HG03354 (cell line): ENCODE measurements around the gene PYGL.
"Not testable (repeated sequence)": the region's sequence is repeated elsewhere in the genome, so short reads cannot be mapped to it uniquely, and the experiment has no call there.

Experiments
- ATAC-seq: cut with Tn5 transposase; IDR thresholded peaks from one replicate; pipeline ENCODE4 v1.9.1; 2021; ENCODE audit warnings: mild to moderate bottlenecking; ENCODE audit not compliant: unreplicated experiment, poor library complexity, severe bottlenecking

Gene PYGL

DNA sequence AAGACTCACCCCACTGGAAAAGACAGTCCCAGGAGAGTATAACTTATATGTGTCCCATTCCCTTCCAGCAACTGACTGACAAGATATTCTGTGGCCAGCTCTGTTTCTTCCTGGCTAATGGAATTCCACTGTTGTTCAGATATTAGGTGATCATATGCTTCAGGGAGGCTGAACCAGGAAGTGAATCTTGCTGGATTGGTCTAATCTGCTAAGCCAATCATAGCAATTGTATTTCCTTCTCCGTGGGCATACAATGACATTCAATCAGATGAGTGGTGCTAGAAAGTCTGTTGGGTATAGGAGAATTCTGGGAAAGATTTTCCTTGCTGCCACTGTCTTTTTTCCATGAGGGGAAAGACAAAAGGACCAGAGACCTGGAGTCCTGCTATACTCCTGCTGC lies 12.1 kb downstream of the PYGL start:
- ATAC-seq: no peak

DNA sequence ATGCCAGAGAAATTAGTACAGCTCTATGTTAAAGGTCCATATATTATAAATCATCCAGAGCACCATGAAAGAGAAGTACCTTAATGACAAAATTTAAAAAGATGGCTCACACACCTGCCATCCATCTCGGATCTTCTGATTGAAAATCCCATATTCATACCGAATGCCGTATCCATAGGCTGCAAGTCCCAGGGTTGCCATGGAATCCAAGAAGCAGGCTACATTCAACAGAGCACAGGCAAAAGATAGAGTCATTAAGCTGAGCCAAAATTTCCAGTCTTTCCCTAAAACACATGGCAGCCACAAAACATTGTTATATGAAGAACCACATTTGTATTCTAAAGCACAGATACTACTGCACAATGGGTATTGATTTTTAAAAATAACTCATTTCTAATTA lies 12.7 kb downstream of the PYGL start:
- no peak for ATAC-seq

DNA sequence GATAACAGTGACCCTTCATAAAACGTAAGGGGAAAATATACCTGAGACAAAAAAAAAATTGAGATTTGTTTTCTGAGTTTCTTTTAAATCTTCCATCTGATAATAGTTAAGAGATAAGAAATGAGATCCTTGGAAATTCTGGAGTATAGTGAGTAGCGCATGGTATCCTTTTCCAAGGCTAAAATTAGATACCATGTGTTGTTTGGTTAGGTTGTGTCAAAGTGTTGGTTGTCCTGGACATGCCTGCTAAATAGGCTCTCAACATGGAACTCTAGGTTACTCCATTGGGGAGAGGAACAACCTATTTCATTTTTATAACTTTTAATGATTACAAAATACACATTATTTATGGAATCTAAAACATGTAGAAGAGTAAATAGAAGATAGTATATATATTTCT lies 14.8 kb downstream of the PYGL start:
- ATAC-seq: no peak

DNA sequence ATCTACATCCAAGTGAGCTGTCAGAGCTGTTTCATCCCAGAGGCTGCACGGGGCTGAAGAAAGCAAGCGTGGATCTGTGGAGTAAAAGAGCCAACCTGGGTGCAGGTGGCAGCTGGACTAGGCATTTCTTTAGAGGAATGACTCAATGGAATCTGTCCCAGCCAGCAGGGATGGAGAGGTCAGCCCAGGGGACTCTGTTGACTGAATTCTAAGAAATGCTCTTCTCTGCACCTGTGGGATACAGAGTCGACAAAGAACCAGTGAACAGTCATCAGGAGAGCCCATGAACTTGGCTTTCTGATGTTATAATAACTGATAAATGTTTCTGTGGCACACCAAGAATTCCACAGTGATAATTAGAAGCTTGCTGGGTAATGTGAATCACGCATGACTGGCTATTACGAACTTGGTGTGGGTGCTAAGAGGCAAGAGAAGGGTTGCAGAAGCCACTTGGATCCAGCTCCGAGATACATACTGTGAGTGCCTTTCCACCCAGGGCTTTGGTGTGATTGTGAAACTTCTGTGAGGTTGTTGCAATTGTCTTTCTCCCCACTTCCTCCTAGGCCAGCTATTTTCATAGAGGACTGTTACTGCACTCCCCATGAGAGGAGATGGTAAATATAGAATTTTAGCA lies 16.2 kb downstream of the PYGL start:
- no peak for ATAC-seq

DNA sequence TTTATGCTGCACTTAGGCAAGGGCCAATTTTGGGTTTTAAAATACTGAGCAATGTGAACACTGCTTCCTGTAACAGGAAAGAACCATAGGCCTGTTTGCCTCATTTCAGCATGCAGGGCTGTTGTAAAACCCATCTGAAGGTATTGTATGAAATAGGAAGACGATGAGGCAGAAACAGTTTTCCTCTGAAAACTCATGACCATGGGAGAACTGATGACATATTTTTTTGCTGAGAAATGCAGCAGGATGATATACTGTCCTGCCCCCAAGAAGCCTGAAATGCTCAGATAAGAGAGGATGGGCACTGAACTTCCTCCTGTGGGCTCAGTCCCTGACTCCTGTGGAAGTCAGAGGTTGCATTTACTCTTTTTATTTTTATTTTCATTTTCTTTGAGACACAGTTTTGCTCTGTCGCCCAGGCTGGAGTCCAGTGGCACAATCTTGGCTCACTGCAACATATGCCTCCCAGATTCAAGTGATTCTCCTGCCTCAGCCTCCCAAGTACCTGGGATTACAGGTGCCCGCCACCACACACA lies 17.4 kb downstream of the PYGL start:
- ATAC-seq: no peak

DNA sequence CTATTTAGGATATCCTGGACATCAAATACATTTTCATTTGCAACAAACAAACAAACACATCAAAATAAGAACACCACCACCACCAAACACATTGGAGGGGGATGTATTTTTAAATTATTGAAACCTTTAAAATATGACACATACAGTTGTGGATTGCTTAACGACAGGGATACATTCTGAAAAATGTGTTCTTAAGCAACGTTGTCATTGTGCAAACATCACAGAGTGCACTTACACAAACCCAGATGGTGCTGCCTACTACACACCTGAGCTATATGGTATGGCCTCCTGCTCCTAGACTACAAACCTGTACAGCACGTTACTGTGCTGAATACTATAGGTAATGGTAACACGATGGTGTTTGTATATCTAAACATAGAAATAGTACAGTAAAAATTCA lies 19.4 kb downstream of the PYGL start:
- no peak for ATAC-seq

DNA sequence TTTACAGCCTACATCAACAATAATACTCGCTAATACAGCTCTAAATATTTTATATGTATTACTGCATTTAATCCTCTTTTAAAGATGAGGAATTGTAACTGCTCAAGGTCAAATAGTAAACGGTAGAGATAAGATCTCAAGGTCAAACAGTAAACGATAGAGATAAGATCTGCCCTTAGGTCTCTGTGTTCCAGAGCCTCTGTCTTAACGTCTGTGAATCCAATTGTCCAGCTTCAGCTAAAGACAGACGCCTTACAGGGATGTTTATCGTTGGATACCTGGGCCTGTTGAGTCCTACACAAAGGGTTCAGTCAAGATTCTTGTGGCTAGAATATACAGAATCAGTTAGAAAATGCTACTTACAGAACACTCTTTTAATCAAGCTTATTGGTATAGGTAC lies 20.0 kb downstream of the PYGL start:
- no peak for ATAC-seq

DNA sequence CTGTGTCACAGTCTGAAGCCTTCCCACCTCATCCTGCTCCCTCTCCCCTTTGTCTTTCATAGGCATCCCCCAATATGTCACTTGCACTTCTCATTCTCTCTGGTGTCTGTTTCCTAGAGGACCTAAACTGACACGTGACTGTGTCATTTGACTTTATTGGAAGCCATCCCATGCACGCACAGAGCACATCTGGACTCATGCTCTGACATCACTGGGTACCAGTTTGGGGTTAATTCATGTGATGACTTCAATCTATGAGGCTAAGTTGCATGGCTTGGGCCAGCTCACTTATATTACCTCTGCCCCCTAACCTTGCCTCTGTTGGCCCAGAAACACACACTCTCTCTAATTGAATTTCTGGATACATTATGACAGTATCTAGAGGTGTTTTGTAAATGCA lies 21.5 kb downstream of the PYGL start:
- ATAC-seq: no peak

DNA sequence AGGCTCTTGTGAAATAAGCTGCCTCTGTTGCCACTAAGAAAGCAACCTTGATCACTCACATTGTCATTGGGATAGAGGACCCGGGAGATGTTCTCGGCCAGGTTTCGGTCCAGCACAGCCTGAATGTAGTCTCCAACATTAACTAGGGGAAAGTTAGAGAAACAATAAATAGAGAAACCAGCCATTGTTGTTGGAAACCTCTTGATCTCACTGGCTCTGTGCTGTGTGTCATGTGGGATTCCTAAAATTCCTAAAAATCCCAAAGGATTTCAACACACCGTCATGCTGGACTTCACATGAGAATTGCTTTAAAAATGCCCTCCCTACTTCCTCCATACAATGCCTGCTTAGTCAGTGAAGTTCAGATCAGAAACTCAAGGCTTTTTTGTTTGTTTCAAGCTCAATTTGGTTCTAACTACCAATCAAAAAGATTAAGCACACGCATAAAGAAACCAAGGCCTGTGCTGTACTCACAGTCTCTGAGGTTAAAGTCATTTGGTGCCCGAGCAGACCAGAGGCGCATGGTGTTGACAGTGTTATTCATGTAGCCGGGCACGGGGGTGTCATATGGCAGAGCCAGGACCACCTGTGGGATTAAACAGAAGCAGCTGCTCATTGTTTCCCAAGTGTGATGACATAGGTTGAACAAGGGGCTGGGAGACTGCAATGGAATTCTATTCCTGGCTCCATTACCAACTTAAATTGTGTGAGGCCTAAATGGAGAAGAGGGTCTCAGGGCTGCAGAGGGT lies 23.6 kb downstream of the PYGL start:
- ATAC-seq: no peak

DNA sequence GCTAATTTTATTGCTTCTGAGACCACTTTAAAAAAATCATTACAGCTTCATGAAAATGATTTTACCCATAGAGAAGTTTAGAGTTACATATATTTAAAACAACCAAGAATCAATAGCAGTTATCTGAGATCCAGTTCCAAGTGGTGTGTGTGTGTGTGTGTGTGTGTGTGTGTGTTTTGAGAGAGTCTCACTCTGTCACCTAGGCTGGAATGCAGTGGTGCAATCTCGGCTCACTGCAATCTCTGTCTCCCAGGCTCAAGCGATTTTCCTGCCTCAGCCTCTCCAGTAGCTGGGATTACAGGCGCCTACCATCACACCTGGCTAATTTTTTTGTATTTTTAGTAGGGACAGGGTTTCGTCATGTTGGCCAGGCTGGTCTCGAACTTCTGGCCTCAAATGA lies 24.8 kb downstream of the PYGL start:
- not testable (repeated sequence) for ATAC-seq

DNA sequence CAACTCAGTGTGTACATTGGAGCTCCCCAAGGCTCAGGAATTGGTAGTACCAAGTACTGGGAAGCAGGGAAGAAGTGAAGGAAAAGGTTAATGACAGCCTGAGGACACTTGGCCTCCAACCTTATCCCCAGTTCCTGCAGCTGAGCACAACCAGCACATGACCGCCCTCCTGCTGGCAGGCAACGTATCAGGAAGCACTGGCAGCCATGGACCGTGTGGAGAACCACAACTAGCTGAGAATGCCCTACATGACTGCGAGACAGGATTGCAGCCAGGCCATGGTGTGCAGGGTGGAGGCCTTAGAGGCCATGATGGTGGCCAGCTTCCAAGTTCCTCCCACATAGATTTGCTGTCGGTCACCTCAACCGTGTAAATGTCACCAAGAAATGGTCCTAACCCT lies 26.8 kb downstream of the PYGL start:
- no peak for ATAC-seq

DNA sequence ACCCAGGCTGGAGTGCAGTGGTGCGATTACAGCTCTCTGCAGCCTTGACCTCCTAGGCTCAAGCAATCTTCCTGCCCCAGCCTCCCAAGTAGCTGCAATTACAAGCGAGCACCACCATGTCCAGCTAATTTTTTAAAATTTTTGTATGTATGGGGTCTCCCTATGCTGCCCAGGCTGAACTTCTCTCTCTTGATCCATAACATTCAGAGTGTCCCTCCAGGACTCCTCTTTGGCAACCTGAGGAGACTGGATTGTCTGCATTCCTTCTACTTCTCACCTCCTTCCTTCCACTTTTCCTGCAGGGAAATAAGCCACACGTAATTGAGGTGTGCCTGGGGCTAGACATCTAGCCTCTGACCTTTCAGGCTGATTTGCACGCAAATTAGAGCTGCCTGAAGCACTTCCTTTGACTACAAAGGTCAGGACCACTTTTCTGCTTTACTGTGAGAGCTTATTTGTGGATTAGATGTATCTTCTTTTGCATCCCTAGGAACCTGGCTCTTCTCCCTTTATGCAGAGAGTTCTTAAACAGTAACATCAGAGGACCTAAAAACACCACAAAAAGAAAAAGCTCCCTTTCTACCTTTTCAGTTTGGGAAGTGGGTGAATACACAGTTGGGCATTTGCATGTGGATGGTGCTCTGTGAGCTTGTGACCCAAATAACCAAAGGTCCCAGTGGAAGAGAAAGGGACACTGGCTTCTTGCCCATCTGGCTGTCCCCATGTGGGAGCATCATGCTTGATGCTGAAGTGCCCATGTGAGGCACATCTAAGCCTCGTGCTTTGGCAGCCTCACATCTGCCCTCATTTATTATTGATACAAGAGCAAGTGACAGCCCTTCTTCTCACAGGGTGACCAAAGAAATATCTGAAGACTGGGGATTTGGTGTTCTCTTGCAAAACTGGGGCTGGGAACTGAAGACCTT lies 33.5 kb downstream of the PYGL start:
- ATAC-seq: no peak

DNA sequence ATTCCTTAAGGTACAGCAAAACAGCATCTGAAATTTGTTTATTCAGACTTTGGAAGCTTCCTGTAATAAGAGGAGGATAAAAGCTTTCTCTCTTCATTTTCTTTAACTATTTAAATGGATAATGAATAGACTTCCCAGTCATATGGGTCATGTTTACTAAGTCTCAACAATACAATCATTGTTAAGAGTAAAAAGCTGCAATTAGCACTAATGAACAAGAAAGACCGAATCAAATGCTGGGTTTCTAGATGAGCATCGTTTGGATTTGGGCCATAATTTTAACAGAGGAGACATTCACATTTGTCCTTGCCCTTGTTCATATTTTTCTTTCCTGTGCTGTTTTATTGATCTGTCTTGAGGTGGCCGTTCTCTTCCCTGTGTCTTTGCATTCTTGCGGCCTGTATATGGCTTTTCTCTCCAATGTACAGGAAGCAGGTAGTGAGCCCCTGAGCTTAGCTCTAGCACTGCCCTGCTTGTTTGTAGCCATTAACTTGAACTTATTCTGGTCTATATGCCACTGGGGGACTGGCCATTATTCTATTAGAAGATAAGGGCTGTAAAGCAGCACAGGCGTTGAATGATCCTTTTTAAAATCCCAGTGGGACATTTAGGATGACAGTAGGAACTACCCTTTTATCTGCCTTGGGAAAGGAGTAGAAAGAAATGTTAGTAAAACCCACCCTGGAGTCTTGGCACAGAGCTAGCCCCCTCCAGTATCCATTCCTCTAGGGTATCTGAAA lies 37.8 kb downstream of the PYGL start:
- no peak for ATAC-seq

DNA sequence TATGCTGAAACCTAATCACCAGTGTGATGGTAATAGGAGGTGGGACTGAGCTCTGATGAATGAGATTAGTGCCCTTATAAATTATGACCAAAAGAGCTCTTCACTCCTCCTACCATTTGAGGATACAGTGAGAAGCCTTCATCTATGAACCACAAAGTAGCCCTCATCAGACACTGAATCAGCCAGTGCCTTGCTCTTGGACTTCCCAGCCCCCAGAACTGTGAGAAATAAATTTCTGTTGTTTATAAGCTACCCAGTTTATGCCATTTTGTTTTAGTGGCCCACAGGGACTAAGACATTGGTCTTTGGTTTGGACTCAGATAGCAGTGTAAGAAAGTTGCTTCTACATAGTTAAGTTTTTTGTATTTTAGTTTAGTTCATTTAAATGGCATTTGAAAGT lies 39.6 kb downstream of the PYGL start:
- no peak for ATAC-seq

DNA sequence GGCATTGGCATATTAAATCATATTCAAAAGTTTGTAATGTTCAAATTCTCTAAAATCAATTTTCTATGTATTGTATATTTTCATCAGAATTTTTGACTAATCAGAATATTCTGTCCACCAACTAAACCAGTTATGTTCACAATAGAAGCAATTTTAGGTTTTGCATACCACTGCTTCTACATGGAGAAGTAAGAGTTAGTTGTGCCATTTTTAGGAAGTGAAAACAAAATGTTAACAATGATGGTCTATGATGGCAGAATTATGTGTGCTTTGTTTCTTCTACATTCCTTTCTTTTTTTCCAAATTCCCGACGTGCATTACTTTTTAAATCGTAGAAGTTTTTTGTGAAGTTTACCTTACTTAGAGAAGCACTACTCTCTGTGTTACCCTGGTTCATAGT lies 42.9 kb downstream of the PYGL start:
- ATAC-seq: no peak

DNA sequence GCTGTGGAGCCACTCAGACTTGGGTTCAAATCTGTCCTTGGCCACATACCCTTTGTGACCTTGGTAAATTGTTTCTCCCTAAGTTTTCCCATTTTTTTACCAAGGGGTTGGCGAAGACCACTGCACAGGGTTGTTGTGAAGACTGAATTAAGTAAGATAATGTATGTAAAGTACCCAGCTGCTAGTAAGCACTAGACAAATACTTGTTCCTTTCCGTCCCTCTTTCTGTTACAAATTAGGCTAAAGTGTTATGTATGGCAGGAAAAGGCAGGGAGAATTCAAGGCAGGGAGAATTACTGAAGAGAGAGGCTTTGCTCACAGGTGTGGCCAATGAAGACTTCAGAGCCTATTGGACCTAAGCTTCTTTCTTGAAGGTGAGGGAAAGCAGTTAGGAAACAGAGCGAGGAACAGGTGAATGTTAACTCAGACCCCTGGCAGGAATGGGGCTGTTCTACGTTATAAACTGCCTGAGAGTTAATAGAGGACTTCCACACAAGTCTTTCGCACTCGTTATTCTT lies 46.6 kb downstream of the PYGL start:
- ATAC-seq: no peak

DNA sequence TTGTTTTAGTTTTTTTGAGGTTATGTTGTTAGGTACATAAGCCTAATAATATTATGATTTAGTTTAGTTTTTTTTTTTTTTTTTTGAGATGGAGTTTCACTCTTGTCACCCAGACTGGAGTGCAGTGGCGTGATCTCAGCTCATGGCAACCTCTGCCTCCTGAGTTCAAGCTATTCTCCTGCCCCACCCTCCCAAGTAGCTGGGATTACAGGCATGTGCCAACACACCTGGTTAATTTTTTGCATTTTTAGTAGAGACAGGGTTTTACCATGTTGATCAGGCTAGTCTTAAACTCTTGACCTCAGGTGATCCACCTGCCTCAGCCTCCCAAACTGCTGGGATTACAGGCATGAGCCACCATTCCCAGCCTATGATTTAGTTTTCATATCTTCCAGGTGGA lies 47.3 kb downstream of the PYGL start:
- not testable (repeated sequence) for ATAC-seq

DNA sequence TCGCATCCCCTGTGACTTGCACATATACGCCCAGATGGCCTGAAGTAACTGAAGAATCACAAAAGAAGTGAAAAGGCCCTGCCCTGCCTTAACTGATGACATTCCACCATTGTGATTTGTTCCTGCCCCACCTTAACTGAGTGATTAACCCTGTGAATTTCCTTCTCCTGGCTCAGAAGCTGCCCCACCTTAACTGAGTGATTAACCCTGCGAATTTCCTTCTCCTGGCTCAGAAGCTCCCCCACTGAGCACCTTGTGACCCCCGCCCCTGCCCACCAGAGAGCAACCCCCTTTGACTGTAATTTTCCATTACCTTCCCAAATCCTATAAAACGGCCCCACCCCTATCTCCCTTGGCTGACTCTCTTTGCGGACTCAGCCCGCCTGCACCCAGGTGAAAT lies 47.9 kb downstream of the PYGL start:
- ATAC-seq: not testable (repeated sequence)

DNA sequence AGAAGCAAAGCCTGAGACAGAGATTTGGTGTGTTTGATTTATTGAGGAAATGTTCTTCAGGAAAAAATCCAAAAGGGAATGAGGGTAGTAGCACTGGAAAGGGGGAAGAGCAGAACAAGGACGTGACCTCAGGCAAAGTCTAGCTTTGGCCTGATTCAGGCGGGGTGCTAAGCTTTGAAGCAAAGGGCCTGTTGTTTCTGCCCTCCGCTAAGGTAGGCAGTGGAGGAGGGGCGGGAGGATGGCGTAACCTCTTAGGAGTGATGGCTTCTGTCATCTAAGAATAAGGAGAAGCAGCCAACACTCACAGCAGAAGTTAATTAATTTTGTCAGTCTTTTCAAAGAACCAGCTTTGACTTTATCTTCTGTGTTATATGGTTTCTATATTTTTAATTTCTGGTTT lies 52.0 kb downstream of the PYGL start:
- ATAC-seq: no peak

DNA sequence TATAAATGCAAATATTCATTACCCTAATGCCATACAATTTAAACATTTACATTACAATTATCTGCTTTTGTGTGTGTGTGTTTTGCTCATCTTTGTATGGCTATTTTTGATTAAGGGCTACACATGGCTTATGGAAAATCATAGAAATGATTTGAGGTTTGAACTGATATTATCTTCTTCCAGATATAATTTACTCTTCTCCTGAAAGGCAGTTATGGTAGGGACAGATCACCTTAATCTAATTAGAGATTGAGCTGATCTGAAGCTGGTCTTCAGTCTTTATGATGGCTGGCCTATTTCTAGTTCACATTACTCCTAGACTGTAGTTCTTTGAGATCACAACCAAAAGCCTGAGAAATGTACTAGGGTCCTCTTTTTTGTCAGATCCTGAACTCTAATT lies 56.8 kb downstream of the PYGL start:
- ATAC-seq: no peak
